GM23338 (cell line): ENCODE data around the gene THSD4.

Experiments used
- ETS1 ChIP-seq: IDR thresholded peaks from 2 replicates; pipeline ENCODE4 v1.6.1; 2016; ENCODE audit warnings: antibody characterized with exemption
- EZH2 ChIP-seq: fragments of 200-600 bp; sonication (generic); IDR thresholded peaks from one replicate; pipeline ENCODE4 v1.8.0; 2017; ENCODE audit warnings: antibody characterized with exemption, mild to moderate bottlenecking, low read depth; ENCODE audit not compliant: unreplicated experiment
- EZH2phosphoT487 ChIP-seq: fragments of 200-600 bp; sonication (generic); IDR thresholded peaks from one replicate; pipeline ENCODE4 v1.8.1; 2018; ENCODE audit warnings: antibody characterized with exemption; ENCODE audit not compliant: unreplicated experiment
- NANOG ChIP-seq: IDR thresholded peaks from 2 replicates; pipeline ENCODE4 v1.6.1; 2016; ENCODE audit warnings: antibody characterized with exemption, borderline replicate concordance
- POLR2AphosphoS5 ChIP-seq: IDR thresholded peaks from 2 replicates; pipeline ENCODE4 v1.6.1; 2016; ENCODE audit warnings: antibody characterized with exemption, low read depth
- TF ChIP-seq, protein P1 (sequence below), 2 experiments: fragments of 200-600 bp in 1 of 2; sonication (generic) in 1 of 2; conservative IDR thresholded peaks; 2 replicates each; pipeline versions ENCODE4 v1.5.1 to v1.6.1; 2016 to 2017; ENCODE audit warnings: antibody characterized with exemption in 2 of 2, low read depth in 2 of 2, mild to moderate bottlenecking in 2 of 2, moderate library complexity in 1 of 2
- TF ChIP-seq, protein P2 (sequence below): IDR thresholded peaks from one replicate; pipeline ENCODE4 v1.6.1; 2018; ENCODE audit warnings: antibody characterized with exemption; ENCODE audit not compliant: unreplicated experiment

DNA sequence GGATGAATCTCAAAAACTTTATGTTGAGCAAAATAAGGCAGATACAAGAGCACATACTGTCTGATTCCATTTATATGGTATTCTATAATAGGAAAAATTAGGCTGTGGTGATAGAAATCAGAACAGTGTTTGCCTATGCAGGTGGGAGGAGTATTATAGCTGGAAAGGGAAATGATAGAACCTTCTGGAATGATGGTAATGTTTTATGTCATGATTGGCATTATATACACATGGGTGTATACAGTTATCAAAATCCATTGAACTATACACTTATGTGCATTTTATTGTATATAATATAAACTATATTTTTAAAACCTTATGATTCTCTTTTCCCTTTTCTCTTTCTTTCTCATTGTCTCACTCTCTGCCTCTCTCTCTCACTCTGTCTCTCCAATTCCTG, 156.1 kb downstream of the THSD4 start:
- TF ChIP-seq EZH2 (no peak), POLR2AphosphoS5 (no peak), EZH2phosphoT487 (no peak), ETS1 (no peak), NANOG (no peak)
- TF ChIP-seq, protein P1, sequence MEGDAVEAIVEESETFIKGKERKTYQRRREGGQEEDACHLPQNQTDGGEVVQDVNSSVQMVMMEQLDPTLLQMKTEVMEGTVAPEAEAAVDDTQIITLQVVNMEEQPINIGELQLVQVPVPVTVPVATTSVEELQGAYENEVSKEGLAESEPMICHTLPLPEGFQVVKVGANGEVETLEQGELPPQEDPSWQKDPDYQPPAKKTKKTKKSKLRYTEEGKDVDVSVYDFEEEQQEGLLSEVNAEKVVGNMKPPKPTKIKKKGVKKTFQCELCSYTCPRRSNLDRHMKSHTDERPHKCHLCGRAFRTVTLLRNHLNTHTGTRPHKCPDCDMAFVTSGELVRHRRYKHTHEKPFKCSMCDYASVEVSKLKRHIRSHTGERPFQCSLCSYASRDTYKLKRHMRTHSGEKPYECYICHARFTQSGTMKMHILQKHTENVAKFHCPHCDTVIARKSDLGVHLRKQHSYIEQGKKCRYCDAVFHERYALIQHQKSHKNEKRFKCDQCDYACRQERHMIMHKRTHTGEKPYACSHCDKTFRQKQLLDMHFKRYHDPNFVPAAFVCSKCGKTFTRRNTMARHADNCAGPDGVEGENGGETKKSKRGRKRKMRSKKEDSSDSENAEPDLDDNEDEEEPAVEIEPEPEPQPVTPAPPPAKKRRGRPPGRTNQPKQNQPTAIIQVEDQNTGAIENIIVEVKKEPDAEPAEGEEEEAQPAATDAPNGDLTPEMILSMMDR (conservative IDR thresholded peaks at IDR 0.05; ENCODE audit: low read depth in 2 of 2), result no peak
- TF ChIP-seq, protein P2, sequence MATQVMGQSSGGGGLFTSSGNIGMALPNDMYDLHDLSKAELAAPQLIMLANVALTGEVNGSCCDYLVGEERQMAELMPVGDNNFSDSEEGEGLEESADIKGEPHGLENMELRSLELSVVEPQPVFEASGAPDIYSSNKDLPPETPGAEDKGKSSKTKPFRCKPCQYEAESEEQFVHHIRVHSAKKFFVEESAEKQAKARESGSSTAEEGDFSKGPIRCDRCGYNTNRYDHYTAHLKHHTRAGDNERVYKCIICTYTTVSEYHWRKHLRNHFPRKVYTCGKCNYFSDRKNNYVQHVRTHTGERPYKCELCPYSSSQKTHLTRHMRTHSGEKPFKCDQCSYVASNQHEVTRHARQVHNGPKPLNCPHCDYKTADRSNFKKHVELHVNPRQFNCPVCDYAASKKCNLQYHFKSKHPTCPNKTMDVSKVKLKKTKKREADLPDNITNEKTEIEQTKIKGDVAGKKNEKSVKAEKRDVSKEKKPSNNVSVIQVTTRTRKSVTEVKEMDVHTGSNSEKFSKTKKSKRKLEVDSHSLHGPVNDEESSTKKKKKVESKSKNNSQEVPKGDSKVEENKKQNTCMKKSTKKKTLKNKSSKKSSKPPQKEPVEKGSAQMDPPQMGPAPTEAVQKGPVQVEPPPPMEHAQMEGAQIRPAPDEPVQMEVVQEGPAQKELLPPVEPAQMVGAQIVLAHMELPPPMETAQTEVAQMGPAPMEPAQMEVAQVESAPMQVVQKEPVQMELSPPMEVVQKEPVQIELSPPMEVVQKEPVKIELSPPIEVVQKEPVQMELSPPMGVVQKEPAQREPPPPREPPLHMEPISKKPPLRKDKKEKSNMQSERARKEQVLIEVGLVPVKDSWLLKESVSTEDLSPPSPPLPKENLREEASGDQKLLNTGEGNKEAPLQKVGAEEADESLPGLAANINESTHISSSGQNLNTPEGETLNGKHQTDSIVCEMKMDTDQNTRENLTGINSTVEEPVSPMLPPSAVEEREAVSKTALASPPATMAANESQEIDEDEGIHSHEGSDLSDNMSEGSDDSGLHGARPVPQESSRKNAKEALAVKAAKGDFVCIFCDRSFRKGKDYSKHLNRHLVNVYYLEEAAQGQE, result no peak
